ENCODE measurements around the gene CREBL2. TPM values are rescaled to one million over a fixed set of nuclear protein-coding genes. Genes with fewer than 3 reads are reported as not detected.
"Not testable (repeated sequence)": the region's sequence is repeated elsewhere in the genome, so short reads cannot be mapped to it uniquely, and the experiment has no call there.

CREBL2 gene
- total and polyA plus RNA-seq, 3 donors from 2014 or later: 42.8 to 49.6 (median 43.6) TPM

DNA sequence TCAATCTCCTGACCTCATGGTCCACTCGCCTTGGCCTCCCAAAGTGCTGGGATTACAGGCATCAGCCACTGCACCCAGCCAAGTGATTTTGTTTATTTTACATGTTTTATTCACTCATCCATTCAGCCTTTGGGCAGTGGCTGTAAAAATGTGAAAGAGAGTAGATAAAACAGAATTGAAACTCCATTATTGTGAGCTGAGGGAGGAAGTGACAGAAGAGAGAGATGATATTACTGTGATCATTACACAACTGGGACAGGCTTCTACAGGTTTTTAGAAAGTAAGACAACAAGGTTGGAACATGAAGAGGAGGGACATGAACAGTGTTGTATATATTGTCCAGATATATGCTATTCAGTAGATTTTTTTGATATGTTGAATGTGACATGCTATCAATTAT is 25.0 kb downstream of the CREBL2 start:
- WGBS, 2 donors: 86 to 96% methylated on average over 1 of the region's 1 CpG
- Histone ChIP-seq H3K27ac (no peak overlapping the region), H3K27me3 (no peaks in the 10 kb centered on the region), H3K9me3 (no peaks in the 10 kb centered on the region), H3K36me3 (ENCODE audit: low read depth, missing control alignments) (no peaks in the 10 kb centered on the region), H3K4me3 (no peak overlapping the region), H3K4me1 (no peaks in the 10 kb centered on the region)
- DNase-seq: no peak
- intact Hi-C loops (cut with DNase I; ENCODE audit: low total_unique reads): no loop called here
- no peak for TF ChIP-seq POLR2A (IDR thresholded peaks at IDR 0.05)
- TF ChIP-seq, protein P1, sequence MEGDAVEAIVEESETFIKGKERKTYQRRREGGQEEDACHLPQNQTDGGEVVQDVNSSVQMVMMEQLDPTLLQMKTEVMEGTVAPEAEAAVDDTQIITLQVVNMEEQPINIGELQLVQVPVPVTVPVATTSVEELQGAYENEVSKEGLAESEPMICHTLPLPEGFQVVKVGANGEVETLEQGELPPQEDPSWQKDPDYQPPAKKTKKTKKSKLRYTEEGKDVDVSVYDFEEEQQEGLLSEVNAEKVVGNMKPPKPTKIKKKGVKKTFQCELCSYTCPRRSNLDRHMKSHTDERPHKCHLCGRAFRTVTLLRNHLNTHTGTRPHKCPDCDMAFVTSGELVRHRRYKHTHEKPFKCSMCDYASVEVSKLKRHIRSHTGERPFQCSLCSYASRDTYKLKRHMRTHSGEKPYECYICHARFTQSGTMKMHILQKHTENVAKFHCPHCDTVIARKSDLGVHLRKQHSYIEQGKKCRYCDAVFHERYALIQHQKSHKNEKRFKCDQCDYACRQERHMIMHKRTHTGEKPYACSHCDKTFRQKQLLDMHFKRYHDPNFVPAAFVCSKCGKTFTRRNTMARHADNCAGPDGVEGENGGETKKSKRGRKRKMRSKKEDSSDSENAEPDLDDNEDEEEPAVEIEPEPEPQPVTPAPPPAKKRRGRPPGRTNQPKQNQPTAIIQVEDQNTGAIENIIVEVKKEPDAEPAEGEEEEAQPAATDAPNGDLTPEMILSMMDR (IDR thresholded peaks at IDR 0.05): no peak

DNA sequence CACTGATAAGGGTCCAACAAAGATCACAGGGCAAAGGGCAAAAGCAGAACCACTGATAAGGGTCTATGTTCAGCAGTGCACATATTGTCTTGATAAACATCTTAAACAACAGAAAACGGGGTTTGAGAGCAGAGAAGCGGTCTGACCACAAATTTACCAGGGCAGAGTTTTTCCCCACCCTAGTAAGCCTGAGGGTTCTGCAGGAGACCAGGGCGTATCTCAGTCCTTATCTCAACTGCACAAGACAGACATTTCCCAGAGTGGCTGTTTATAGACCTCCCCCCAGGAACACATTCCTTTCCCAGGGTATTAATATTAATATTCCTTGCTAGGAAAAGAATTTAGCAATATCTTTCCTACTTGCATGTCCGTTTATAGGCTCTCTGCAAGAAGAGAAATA is 28.3 kb downstream of the CREBL2 start:
- DNase-seq; H3K4me3 ChIP-seq; H3K36me3 ChIP-seq (ENCODE audit: low read depth, missing control alignments); H3K27me3 ChIP-seq; H3K4me1 ChIP-seq; intact Hi-C loops (cut with DNase I; ENCODE audit: low total_unique reads); H3K27ac ChIP-seq; H3K9me3 ChIP-seq: not testable (repeated sequence)
- 79 to 95% methylated on average over 4 of the region's 4 CpGs for WGBS, 2 donors

DNA sequence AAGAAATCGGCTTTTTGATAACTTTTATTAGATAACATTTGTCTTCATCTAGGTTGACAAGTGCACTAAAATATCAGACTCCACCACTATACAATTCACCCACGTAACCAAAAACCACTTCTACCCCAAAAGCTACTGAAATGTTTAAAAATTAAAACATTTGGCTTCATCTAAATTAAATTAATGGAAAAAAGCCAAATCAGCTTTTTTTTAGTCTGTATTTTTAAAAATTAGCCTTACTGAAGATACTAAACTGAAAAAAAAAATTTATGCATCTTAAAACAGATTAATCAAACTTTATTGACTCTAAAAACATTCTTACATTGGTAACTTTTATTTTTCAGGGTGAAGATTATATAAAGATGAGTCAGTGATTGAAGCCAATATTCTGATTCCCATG is 30.0 kb downstream of the CREBL2 start:
- Histone ChIP-seq H3K27ac (no peak overlapping the region), H3K9me3 (no peaks in the 10 kb centered on the region), H3K36me3 (ENCODE audit: low read depth, missing control alignments) (no peaks in the 10 kb centered on the region), H3K4me1 (no peaks in the 10 kb centered on the region), H3K27me3 (no peaks in the 10 kb centered on the region), H3K4me3 (no peak overlapping the region)
- TF ChIP-seq POLR2A (IDR thresholded peaks at IDR 0.05): no peak
- TF ChIP-seq, protein P1 (IDR thresholded peaks at IDR 0.05): no peak
- no peak for DNase-seq
- WGBS, 2 donors: 96 to 97% methylated on average over 2 of the region's 2 CpGs
- intact Hi-C loops (cut with DNase I; ENCODE audit: low total_unique reads): no loop called here

DNA sequence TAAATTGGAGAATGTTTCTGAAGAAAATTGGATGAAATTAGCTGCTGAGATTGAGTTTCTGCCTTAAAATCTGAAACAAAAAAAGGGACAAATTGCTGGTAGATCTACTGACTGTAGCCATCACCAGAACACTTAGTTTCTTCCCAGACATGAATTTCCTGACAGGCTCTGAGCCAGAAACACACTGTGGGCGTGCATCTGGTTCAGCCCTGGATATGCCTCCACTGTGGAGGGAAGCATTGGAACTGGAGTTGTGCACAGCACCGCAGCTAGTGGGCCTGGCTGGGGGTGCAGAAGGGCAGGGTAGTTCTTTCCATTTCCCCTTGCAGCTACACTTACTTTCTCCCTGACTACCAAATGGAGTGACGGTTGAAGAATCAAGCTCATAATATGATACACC is 31.2 kb downstream of the CREBL2 start:
- no peaks in the 10 kb centered on the region for H3K27me3 ChIP-seq
- no peaks in the 10 kb centered on the region for H3K36me3 ChIP-seq (ENCODE audit: low read depth, missing control alignments)
- intact Hi-C loops (cut with DNase I; ENCODE audit: low total_unique reads): no loop called here
- H3K4me3 ChIP-seq: no peak overlapping the region
- no peaks in the 10 kb centered on the region for H3K9me3 ChIP-seq
- 82 to 93% methylated on average over 3 of the region's 3 CpGs for WGBS, 2 donors
- H3K4me1 ChIP-seq: no peaks in the 10 kb centered on the region
- no peak overlapping the region for H3K27ac ChIP-seq
- DNase-seq: no peak
- TF ChIP-seq POLR2A (IDR thresholded peaks at IDR 0.05): no peak
- TF ChIP-seq, protein P1 (IDR thresholded peaks at IDR 0.05): no peak

DNA sequence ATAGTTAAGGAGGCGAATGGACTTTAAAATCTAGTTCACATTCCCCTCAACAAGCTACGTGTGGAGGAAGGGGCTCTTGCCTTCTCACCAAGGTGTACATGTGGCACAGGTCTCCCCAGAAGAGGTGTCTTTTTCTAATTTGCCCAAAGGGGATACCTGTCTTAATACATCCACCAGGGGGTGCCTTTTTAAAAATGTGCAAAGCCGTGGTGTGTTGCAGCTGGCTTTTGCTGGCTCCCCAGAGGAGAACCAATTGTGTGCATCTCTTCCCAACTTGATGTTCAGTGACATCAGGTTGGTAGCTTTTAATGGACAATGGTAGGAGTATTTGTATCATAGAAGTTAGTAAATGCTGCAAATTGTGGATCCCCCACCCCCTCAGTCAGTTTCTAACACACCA is 33.8 kb downstream of the CREBL2 start:
- intact Hi-C loops (cut with DNase I; ENCODE audit: low total_unique reads): no loop called here
- WGBS, 2 donors: 76 to 79% methylated on average over 3 of the region's 3 CpGs
- H3K9me3 ChIP-seq: no peaks in the 10 kb centered on the region

DNA sequence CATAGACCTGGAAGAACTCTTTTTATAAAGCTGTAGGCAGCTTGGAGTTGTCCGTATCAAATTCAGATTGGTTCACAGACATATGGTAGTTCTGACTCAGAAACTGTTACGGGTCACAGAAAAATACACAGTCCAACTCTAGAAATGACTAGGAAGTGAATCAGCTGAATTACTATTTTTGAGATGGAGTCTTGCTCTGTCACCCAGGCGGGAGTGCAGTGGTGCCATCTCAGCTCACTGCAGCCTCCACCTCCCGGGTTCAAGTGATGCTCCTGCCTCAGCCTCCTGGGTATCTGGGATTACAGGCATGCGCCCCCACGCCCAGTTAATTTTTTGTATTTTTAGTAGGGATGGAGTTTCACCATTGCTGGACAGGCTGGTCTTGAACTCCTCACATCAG is 34.3 kb downstream of the CREBL2 start:
- H3K36me3 ChIP-seq (ENCODE audit: low read depth, missing control alignments); intact Hi-C loops (cut with DNase I; ENCODE audit: low total_unique reads): not testable (repeated sequence)
- 95 to 96% methylated on average over 6 of the region's 6 CpGs for WGBS, 2 donors

More for the DNA sequence above, 33.8 kb downstream of the CREBL2 start:
- no peak for DNase-seq
- H3K27me3 ChIP-seq: no peaks in the 10 kb centered on the region
- H3K4me1 ChIP-seq: no peaks in the 10 kb centered on the region
- no peak overlapping the region for H3K4me3 ChIP-seq
- no peak overlapping the region for H3K27ac ChIP-seq
- no peaks in the 10 kb centered on the region for H3K36me3 ChIP-seq (ENCODE audit: low read depth, missing control alignments)
- TF ChIP-seq, protein P1 (IDR thresholded peaks at IDR 0.05): peak in 1 of 3 experiments; percentile 49
- no peak for TF ChIP-seq POLR2A (IDR thresholded peaks at IDR 0.05)

More for the DNA sequence above, 34.3 kb downstream of the CREBL2 start:
- not testable (repeated sequence) for DNase-seq, H3K4me3 ChIP-seq, H3K27me3 ChIP-seq, H3K27ac ChIP-seq, H3K9me3 ChIP-seq, H3K4me1 ChIP-seq

Data from testis (tissue), 3 donors.